SK-N-SH (cell line): ENCODE data around the gene NSL1. TPM values are rescaled to one million over a fixed set of nuclear protein-coding genes. Genes with fewer than 3 reads are reported as not detected.

ENCODE experiments used
- CTCF ChIA-PET: fragments of 300-600, 350-600 bp; formaldehyde crosslinking; extraction: SDS; loops from one replicate; lab custom pipeline; 2021; lab: Yijun Ruan, JAX
- POLR2A ChIA-PET: fragments of 350-600 bp; sonication (Branson Sonifier 250); formaldehyde crosslinking; extraction: SDS; loops from one replicate; lab custom pipeline; 2020; ENCODE audit warnings: antibody characterized with exemption, inconsistent platforms; lab: Yijun Ruan, JAX
- DNase-seq: peaks from one replicate; pipeline ENCODE4 v3.0.0; 2012
- H2AFZ ChIP-seq: fragments of 200-600 bp; sonication (generic); 2 replicates; pipeline ENCODE4 v1.8.1; 2016; ENCODE audit warnings: antibody characterized with exemption, mild to moderate bottlenecking, low read depth
- H3F3A ChIP-seq: fragments of 200-600 bp; sonication (generic); replicated peaks from 2 replicates; pipeline ENCODE3; 2016; ENCODE audit warnings: antibody characterized with exemption, mild to moderate bottlenecking; ENCODE audit not compliant: insufficient read depth
- H3K27ac ChIP-seq, 2 experiments: fragments of 200-500 bp in 1 of 2; fragments of 200-600 bp in 1 of 2; sonication (Bioruptor generic) in 1 of 2; sonication (generic), shearing (Covaris generic) in 1 of 2; 2 replicates each; pipeline versions ENCODE4 v1.5.1 to v1.6.1; 2014 to 2016; ENCODE audit warnings: low read depth in 2 of 2, inconsistent platforms in 1 of 2, low read length in 1 of 2, mild to moderate bottlenecking in 1 of 2, mixed read lengths in 1 of 2
- H3K27me3 ChIP-seq: fragments of 200-600 bp; sonication (generic), shearing (Covaris generic); 2 replicates; pipeline ENCODE4 v1.6.1; 2016; ENCODE audit warnings: mixed run types; ENCODE audit not compliant: insufficient read depth
- H3K36me3 ChIP-seq, 2 experiments: fragments of 200-500 bp in 1 of 2; fragments of 200-600 bp in 1 of 2; sonication (Bioruptor generic) in 1 of 2; sonication (generic) in 1 of 2; replicated peaks in 1 of 2; 2 replicates each; pipeline versions ENCODE3 to v1.5.1; 2014 to 2016; ENCODE audit warnings: low read length in 1 of 2, mild to moderate bottlenecking in 1 of 2; ENCODE audit not compliant: insufficient read depth in 2 of 2, control insufficient read depth in 1 of 2
- H3K4me1 ChIP-seq, 2 experiments: fragments of 200-500 bp in 1 of 2; fragments of 200-600 bp in 1 of 2; sonication (Bioruptor generic) in 1 of 2; sonication (generic), shearing (Covaris generic) in 1 of 2; 2 replicates each; pipeline versions ENCODE4 v1.5.1 to v1.6.1; 2014 to 2016; ENCODE audit warnings: low read depth in 1 of 2, low read length in 1 of 2, mixed run types in 1 of 2; ENCODE audit not compliant: insufficient read depth in 2 of 2, control insufficient read depth in 1 of 2
- H3K4me2 ChIP-seq: fragments of 200-600 bp; sonication (generic), shearing (Covaris generic); 2 replicates; pipeline ENCODE4 v1.6.1; 2017; ENCODE audit warnings: mixed run types
- H3K4me3 ChIP-seq, 2 experiments: fragments of 200-500 bp in 1 of 2; fragments of 200-600 bp in 1 of 2; sonication (Bioruptor generic) in 1 of 2; sonication (generic), shearing (Covaris generic) in 1 of 2; 2 replicates each; pipeline versions ENCODE4 v1.5.1 to v1.8.1; 2014 to 2016; ENCODE audit warnings: low read depth in 2 of 2, inconsistent platforms in 1 of 2, low read length in 1 of 2, mild to moderate bottlenecking in 1 of 2, mixed read lengths in 1 of 2, moderate library complexity in 1 of 2
- H3K79me2 ChIP-seq: fragments of 200-600 bp; sonication (generic); 2 replicates; pipeline ENCODE4 v1.8.1; 2017; ENCODE audit warnings: mild to moderate bottlenecking; ENCODE audit not compliant: insufficient read depth
- H3K9ac ChIP-seq: fragments of 200-600 bp; sonication (generic); 2 replicates; pipeline ENCODE4 v1.6.1; 2017; ENCODE audit warnings: mixed run types
- H3K9me2 ChIP-seq: fragments of 200-600 bp; sonication (generic); 2 replicates; pipeline ENCODE4 v1.6.1; 2017; ENCODE audit warnings: mixed run types
- H3K9me3 ChIP-seq: fragments of 200-600 bp; sonication (generic); 2 replicates; pipeline ENCODE4 v1.6.1; 2017; ENCODE audit warnings: mixed run types, mild to moderate bottlenecking, moderate library complexity
- H4K20me1 ChIP-seq: fragments of 200-600 bp; sonication (generic); 2 replicates; pipeline ENCODE4 v1.6.1; 2017; ENCODE audit warnings: mild to moderate bottlenecking, mixed run types; ENCODE audit not compliant: insufficient read depth
- EP300 ChIP-seq, 2 experiments: IDR thresholded peaks; 2 replicates each; pipeline versions ENCODE4 v1.4.0 to v1.6.1; 2012; ENCODE audit warnings: borderline replicate concordance in 1 of 2, low read depth in 1 of 2, low read length in 1 of 2
- EZH2phosphoT487 ChIP-seq: fragments of 200-600 bp; sonication (generic); IDR thresholded peaks from 2 replicates; pipeline ENCODE4 v1.6.1; 2017; ENCODE audit warnings: low read depth, mixed run types, mild to moderate bottlenecking, antibody characterized with exemption, moderate library complexity, borderline replicate concordance
- GABPA ChIP-seq: IDR thresholded peaks from 2 replicates; pipeline ENCODE4 v1.4.0; 2012; ENCODE audit warnings: low read depth, mild to moderate bottlenecking
- GATA2 ChIP-seq: sonication (generic); formaldehyde crosslinking; IDR thresholded peaks from 2 replicates; pipeline ENCODE4 v1.5.0; 2020; ENCODE audit warnings: mild to moderate bottlenecking, missing genetic modification reagents
- JUND ChIP-seq: IDR thresholded peaks from 2 replicates; pipeline ENCODE4 v1.4.0; 2012
- MXI1 ChIP-seq: IDR thresholded peaks from 2 replicates; pipeline ENCODE4 v1.6.1; 2012; ENCODE audit warnings: mild to moderate bottlenecking, low read depth, low read length, improper control_type of control experiment
- NFIC ChIP-seq: IDR thresholded peaks from 2 replicates; pipeline ENCODE4 v1.4.0; 2012; ENCODE audit warnings: borderline replicate concordance
- RCOR1 ChIP-seq: fragments of 150-350 bp; IDR thresholded peaks from 2 replicates; pipeline ENCODE4 v1.6.1; 2017; ENCODE audit warnings: antibody characterized with exemption, low read length
- SMC3 ChIP-seq: IDR thresholded peaks from 2 replicates; pipeline ENCODE4 v1.6.1; 2012; ENCODE audit warnings: low read depth, low read length, improper control_type of control experiment
- TAF1 ChIP-seq: IDR thresholded peaks from 2 replicates; pipeline ENCODE4 v1.6.1; 2012; ENCODE audit warnings: low read depth, mild to moderate bottlenecking, low read length, moderate library complexity, borderline replicate concordance
- WGBS: methylation state at CpG from one replicate; pipeline ENCODE4 v1.1.6; 2017; ENCODE audit warnings: low lambda C conversion rate; 5-methylcytosine and 5-hydroxymethylcytosine counted together
- polyA plus RNA-seq, 3 experiments: library from polyadenylated mRNA; depleted of rRNA; stranded (reverse); fragments of >200 nt; gene quantifications; 2 replicates each; pipeline ENCODE4 v1.2.3, GENCODE V29; 2012
- TF ChIP-seq, protein P1 (sequence below): fragments of 150-350 bp; IDR thresholded peaks from 2 replicates; pipeline ENCODE4 v1.6.1; 2017; ENCODE audit warnings: antibody characterized with exemption, low read length, low read depth, borderline replicate concordance
- TF ChIP-seq, protein P2 (sequence below): IDR thresholded peaks from 2 replicates; pipeline ENCODE4 v1.4.0; 2012; ENCODE audit warnings: low read depth

Gene NSL1
- polyA plus RNA-seq, 1 of the 3 experiments (the other 2 are of a cell fraction), result 22.5 TPM

DNA sequence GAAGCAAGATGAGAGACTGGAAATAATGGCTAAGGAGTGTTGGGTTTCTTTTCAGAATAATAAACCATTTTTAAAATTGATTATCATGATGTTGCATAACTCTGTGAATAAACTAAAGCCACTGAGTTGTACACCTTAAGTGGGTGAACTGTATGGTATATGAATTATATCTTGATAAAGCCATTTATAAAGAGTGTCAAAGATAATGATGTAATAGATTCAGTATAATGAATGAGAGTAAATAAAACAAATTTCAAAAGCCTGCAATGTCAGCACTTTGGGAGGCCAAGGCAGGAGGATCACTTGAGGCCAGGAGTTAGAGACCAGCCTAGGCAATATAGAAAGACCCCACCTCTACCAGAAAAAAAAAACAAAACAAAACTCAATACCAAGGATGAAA is 16.3 kb downstream of the NSL1 start:
- POLR2A ChIA-PET, result no interaction called here
- Histone ChIP-seq H3K9me2 (no peaks in the 10 kb centered on the region), H3K4me3 (no peak overlapping the region), H3K9ac (no peak overlapping the region), H3K27ac (no peak overlapping the region), H3F3A (no peaks in the 10 kb centered on the region), H3K4me2 (no peak overlapping the region), H3K79me2 (peaks cover 17% of the 10 kb centered on the region; the same call in 1 of the 2 replicates), H3K9me3 (0 out of 2 replicates have a peak, but pooled peaks cover 5% of the 10 kb centered on the region), H3K36me3 (peaks cover 0 to 24% of the 10 kb centered on the region in 2 experiments), H4K20me1 (no peaks in the 10 kb centered on the region), H3K27me3 (no peaks in the 10 kb centered on the region), H3K4me1 (no peaks in the 10 kb centered on the region), H2AFZ (no peak overlapping the region)
- DNase-seq, result no peak
- TF ChIP-seq MXI1, result no peak
- no peak for TF ChIP-seq JUND
- no peak for TF ChIP-seq GABPA
- CTCF ChIA-PET, result no interaction called here

DNA sequence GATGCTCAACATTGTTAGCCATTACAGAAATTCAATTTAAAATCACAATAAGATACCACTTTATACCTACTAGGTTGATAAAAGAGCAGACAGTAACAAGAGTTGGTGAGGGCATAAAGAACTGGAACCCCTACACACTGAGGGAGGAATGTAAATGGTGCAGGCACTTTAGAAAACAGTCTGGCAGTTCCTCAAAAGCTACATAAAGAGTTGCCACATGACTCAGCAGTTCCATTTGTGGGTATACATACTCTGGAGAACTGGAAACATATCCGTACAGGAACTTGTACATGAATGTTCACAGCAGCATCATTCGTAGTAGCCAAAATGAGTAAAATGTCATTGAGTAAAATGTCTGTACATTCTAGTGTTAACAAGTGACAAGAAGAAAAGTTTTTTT is 17.0 kb downstream of the NSL1 start:
- Histone ChIP-seq H3K27me3 (no peaks in the 10 kb centered on the region), H3K9ac (no peak overlapping the region), H3K4me2 (no peak overlapping the region), H3K9me2 (no peaks in the 10 kb centered on the region), H3K9me3 (peaks cover 10% of the 10 kb centered on the region), H3K79me2 (peaks cover 18% of the 10 kb centered on the region; the same call in 1 of the 2 replicates), H3F3A (no peaks in the 10 kb centered on the region), H3K4me3 (no peak overlapping the region), H3K27ac (no peak overlapping the region), H3K36me3 (peaks cover 0 to 24% of the 10 kb centered on the region in 2 experiments), H3K4me1 (no peaks in the 10 kb centered on the region), H2AFZ (no peak overlapping the region), H4K20me1 (no peaks in the 10 kb centered on the region)
- TF ChIP-seq RCOR1 (no peak), TAF1 (no peak)
- TF ChIP-seq, protein P1, sequence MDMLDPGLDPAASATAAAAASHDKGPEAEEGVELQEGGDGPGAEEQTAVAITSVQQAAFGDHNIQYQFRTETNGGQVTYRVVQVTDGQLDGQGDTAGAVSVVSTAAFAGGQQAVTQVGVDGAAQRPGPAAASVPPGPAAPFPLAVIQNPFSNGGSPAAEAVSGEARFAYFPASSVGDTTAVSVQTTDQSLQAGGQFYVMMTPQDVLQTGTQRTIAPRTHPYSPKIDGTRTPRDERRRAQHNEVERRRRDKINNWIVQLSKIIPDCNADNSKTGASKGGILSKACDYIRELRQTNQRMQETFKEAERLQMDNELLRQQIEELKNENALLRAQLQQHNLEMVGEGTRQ, result no peak
- TF ChIP-seq, protein P2, sequence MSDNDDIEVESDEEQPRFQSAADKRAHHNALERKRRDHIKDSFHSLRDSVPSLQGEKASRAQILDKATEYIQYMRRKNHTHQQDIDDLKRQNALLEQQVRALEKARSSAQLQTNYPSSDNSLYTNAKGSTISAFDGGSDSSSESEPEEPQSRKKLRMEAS, result no peak
- ChIA-PET CTCF (no interaction called here), POLR2A (no interaction called here)
- 77% methylated on average over 2 of the region's 2 CpGs for WGBS
- DNase-seq, result no peak

DNA sequence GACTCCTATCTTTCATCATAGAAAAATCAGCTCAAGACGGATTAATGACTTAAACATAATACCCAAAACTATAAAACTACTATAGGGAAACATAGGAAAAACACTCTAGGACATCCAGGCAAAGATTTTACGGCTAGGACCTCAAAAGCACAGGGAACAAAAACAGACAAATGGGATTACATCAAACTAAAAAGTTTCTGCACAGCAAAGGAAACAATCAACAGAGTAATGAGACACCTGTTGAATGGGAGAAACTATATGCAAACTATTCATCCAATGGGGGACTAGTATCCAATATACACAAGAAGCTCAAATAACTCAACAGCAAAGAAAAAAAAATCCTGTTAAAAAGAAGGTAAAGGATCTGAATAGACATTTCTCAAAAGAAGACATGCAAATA is 18.6 kb downstream of the NSL1 start:
- no peak for TF ChIP-seq MXI1
- TF ChIP-seq EP300 (IDR thresholded peaks at IDR 0.05; ENCODE audit: borderline replicate concordance in 1 of 2, low read depth in 1 of 2, low read length in 1 of 2), result no peak
- TF ChIP-seq GATA2 (CRISPR knock-in tag), result no peak
- TF ChIP-seq EZH2phosphoT487, result no peak
- TF ChIP-seq RCOR1, result no peak
- TF ChIP-seq SMC3, result no peak
- TF ChIP-seq JUND, result no peak
- no peak for TF ChIP-seq NFIC
- TF ChIP-seq, all 33 proteins: peak for 0
- DNase-seq, result no peak
- H3K27me3 ChIP-seq, result no peaks in the 10 kb centered on the region
- H4K20me1 ChIP-seq, result no peaks in the 10 kb centered on the region
- peaks cover 11% of the 10 kb centered on the region for H3K9me3 ChIP-seq
- H3F3A ChIP-seq, result no peaks in the 10 kb centered on the region
- ChIA-PET POLR2A (no interaction called here), CTCF (interaction anchor here (0.8 to 2.1 kb wide), 4 partner anchors 8 to 295 kb away, joined by 3 to 10 read pairs (median 10); no protein-coding TSS in a partner anchor)
- peaks cover 0 to 30% of the 10 kb centered on the region in 2 experiments for H3K36me3 ChIP-seq
- H3K4me1 ChIP-seq, result no peaks in the 10 kb centered on the region
- H3K9ac ChIP-seq, result no peak overlapping the region
- H3K4me3 ChIP-seq, result no peak overlapping the region
- no peak overlapping the region for H3K27ac ChIP-seq
- no peak overlapping the region for H2AFZ ChIP-seq
- no peaks in the 10 kb centered on the region for H3K9me2 ChIP-seq
- H3K4me2 ChIP-seq, result no peak overlapping the region
- WGBS, result 97% methylated on average over 2 of the region's 2 CpGs
- H3K79me2 ChIP-seq, result peaks cover 19% of the 10 kb centered on the region
